DOHH2 (cell line): ENCODE data around the gene TNFSF15.
A peak's percentile ranks its signal among the peaks of the same experiment; 100 is the strongest.
"Not testable (repeated sequence)": the region's sequence is repeated elsewhere in the genome, so short reads cannot be mapped to it uniquely, and the experiment has no call there.

Experiments
- H3F3A ChIP-seq: fragments of 200-600 bp; sonication (generic), shearing (Covaris generic); 2 replicates; pipeline ENCODE4 v1.6.0; 2016; ENCODE audit warnings: antibody characterized with exemption, mild to moderate bottlenecking; ENCODE audit not compliant: control insufficient read depth, insufficient read depth
- H3K27ac ChIP-seq: fragments of 200-600 bp; sonication (generic); 2 replicates; pipeline ENCODE4 v1.5.1; 2014; ENCODE audit warnings: low read depth, mild to moderate bottlenecking, low read length, moderate library complexity
- H3K27me3 ChIP-seq: fragments of 200-600 bp; sonication (generic); 2 replicates; pipeline ENCODE4 v1.6.1; 2014; ENCODE audit warnings: mild to moderate bottlenecking, low read length, mixed read lengths; ENCODE audit not compliant: control insufficient read depth
- H3K36me3 ChIP-seq: fragments of 200-600 bp; sonication (generic); 2 replicates; pipeline ENCODE4 v1.6.1; 2014; ENCODE audit warnings: mild to moderate bottlenecking, low read length, moderate library complexity, mixed read lengths; ENCODE audit not compliant: control insufficient read depth
- H3K4me1 ChIP-seq: fragments of 200-600 bp; sonication (generic); 2 replicates; pipeline ENCODE4 v1.6.1; 2014; ENCODE audit warnings: mild to moderate bottlenecking, low read length, mixed read lengths; ENCODE audit not compliant: control insufficient read depth
- H3K4me2 ChIP-seq: fragments of 200-600 bp; sonication (generic); 2 replicates; pipeline ENCODE4 v1.6.0; 2014; ENCODE audit warnings: mild to moderate bottlenecking, low read length, moderate library complexity
- H3K4me3 ChIP-seq: fragments of 200-600 bp; sonication (generic); 2 replicates; pipeline ENCODE4 v1.5.1; 2014; ENCODE audit warnings: mild to moderate bottlenecking, low read length, mixed read lengths
- H3K79me2 ChIP-seq: fragments of 200-600 bp; sonication (generic); 2 replicates; pipeline ENCODE4 v1.6.1; 2014; ENCODE audit warnings: mild to moderate bottlenecking, low read length, mixed read lengths; ENCODE audit not compliant: control insufficient read depth
- H3K9me2 ChIP-seq: fragments of 200-600 bp; sonication (generic); replicated peaks from 2 replicates; pipeline ENCODE4 v1.6.1; 2014; ENCODE audit warnings: mild to moderate bottlenecking, low read length, mixed read lengths; ENCODE audit not compliant: control insufficient read depth
- H3K9me3 ChIP-seq: fragments of 200-600 bp; sonication (generic); 2 replicates; pipeline ENCODE4 v1.6.1; 2014; ENCODE audit warnings: antibody characterized with exemption, low read length, mixed read lengths; ENCODE audit not compliant: control insufficient read depth, insufficient read depth
- H4K20me1 ChIP-seq: fragments of 200-600 bp; sonication (generic); 2 replicates; pipeline ENCODE4 v1.6.0; 2014; ENCODE audit warnings: low read depth, mild to moderate bottlenecking, antibody characterized with exemption, low read length, moderate library complexity; ENCODE audit not compliant: control insufficient read depth, insufficient read depth
- EZH2phosphoT487 ChIP-seq: fragments of 200-600 bp; sonication (generic); IDR thresholded peaks from 2 replicates; pipeline ENCODE4 v1.6.1; 2017; ENCODE audit warnings: borderline replicate concordance, mild to moderate bottlenecking, antibody characterized with exemption, low read length, moderate library complexity, mixed read lengths
- TF ChIP-seq, protein P1 (sequence below): fragments of 200-600 bp; sonication (generic); IDR thresholded peaks from one replicate; pipeline ENCODE4 v1.5.1; 2014; ENCODE audit warnings: antibody characterized with exemption, mild to moderate bottlenecking, low read depth, low read length; ENCODE audit not compliant: poor library complexity, severe bottlenecking

Gene TNFSF15

DNA sequence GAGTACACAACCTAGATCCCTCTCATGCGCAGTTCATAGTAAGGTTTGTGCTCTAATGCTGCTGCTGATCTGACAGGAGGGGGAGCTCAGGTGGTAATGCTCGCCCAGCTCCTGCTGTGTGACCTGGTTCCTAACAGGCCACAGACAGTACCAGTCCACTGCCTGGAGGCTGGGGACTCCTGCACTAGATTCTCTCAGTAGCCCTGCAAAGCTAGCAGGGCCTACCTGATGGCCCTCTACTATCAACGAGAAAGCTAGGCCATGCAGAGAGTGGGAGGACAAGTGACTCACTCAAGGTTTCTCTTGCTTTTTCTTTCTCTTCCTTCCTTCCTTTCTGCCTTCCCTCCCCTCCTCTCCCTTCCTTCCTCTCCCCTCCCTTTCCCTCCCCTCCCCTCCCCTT is 68.7 kb downstream of the TNFSF15 start:
- H3K9me3 ChIP-seq = no peaks in the 10 kb centered on the region
- H3F3A ChIP-seq = no peaks in the 10 kb centered on the region
- H4K20me1 ChIP-seq = no peaks in the 10 kb centered on the region
- H3K4me3 ChIP-seq = no peak overlapping the region
- H3K36me3 ChIP-seq = no peaks in the 10 kb centered on the region
- no peaks in the 10 kb centered on the region for H3K79me2 ChIP-seq
- H3K4me1 ChIP-seq = peaks cover 26% of the 10 kb centered on the region
- H3K4me2 ChIP-seq = peak overlapping the region; percentile 20; the same call in 1 of the 2 replicates
- H3K27ac ChIP-seq = no peak overlapping the region
- H3K27me3 ChIP-seq = no peaks in the 10 kb centered on the region
- TF ChIP-seq, protein P1, sequence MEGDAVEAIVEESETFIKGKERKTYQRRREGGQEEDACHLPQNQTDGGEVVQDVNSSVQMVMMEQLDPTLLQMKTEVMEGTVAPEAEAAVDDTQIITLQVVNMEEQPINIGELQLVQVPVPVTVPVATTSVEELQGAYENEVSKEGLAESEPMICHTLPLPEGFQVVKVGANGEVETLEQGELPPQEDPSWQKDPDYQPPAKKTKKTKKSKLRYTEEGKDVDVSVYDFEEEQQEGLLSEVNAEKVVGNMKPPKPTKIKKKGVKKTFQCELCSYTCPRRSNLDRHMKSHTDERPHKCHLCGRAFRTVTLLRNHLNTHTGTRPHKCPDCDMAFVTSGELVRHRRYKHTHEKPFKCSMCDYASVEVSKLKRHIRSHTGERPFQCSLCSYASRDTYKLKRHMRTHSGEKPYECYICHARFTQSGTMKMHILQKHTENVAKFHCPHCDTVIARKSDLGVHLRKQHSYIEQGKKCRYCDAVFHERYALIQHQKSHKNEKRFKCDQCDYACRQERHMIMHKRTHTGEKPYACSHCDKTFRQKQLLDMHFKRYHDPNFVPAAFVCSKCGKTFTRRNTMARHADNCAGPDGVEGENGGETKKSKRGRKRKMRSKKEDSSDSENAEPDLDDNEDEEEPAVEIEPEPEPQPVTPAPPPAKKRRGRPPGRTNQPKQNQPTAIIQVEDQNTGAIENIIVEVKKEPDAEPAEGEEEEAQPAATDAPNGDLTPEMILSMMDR = no peak
- no peak for TF ChIP-seq EZH2phosphoT487
- H3K9me2 ChIP-seq = no peaks in the 10 kb centered on the region

DNA sequence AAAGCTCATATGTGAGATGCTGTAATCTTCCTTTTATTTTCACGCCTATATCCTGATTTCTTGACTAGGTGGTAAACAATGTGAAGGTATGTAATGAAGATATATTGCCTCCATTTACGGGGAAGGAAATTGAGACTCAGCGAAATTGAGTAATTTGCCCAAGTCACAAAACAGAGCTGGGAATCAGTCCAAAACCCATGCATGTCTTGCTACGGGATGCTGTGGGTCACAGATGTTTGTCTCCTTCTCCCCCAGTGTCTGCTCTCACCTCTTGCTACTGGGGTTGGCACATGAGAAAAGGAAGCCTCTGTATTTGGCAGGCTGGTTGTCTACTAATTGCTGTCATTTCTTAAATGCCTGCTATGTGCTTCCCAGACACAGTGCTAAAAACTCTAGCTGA is 70.1 kb downstream of the TNFSF15 start:
- H3K36me3 ChIP-seq = no peaks in the 10 kb centered on the region
- H3K9me3 ChIP-seq = no peaks in the 10 kb centered on the region
- H3K4me2 ChIP-seq = no peak overlapping the region
- no peaks in the 10 kb centered on the region for H3K79me2 ChIP-seq
- no peak overlapping the region for H3K4me3 ChIP-seq
- no peak for TF ChIP-seq EZH2phosphoT487
- TF ChIP-seq, protein P1 = no peak
- H4K20me1 ChIP-seq = no peaks in the 10 kb centered on the region
- peaks cover 22% of the 10 kb centered on the region for H3K4me1 ChIP-seq
- no peaks in the 10 kb centered on the region for H3K9me2 ChIP-seq
- no peaks in the 10 kb centered on the region for H3F3A ChIP-seq
- H3K27ac ChIP-seq = no peak overlapping the region
- no peaks in the 10 kb centered on the region for H3K27me3 ChIP-seq

DNA sequence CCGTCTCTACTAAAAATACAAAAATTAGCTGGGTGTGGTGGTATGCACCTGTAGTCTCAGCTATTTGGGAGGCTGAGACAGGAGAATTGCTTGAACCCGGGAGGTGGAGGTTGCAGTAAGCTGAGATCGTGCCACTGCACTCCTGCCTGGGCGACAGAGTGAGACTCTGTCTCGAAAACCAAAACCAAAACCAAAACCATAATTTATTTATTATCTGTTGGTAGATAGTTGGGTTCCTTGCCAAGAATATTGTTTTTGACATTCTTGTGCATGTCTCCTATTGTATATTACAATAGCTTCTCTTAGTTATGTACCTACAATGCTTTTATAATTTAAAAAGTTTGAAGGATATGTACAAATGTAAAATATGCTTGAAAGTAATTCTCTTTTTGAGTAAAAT is 70.7 kb downstream of the TNFSF15 start:
- H3K9me2 ChIP-seq, H3K36me3 ChIP-seq, H3K79me2 ChIP-seq, H4K20me1 ChIP-seq, H3K9me3 ChIP-seq, H3K4me2 ChIP-seq, H3F3A ChIP-seq, H3K27ac ChIP-seq, H3K4me3 ChIP-seq, H3K27me3 ChIP-seq: not testable (repeated sequence)
- H3K4me1 ChIP-seq = peaks cover 16% of the 10 kb centered on the region
